Sigmoid colon (tissue), 7 donors: ENCODE results near the gene LUZP2. TPM values are rescaled to one million over a fixed set of nuclear protein-coding genes. Genes with fewer than 3 reads are reported as not detected.

Experiments
- DNase-seq: peaks from one replicate; pipeline ENCODE4 v3.0.0-alpha.2; 2019
- H3K27ac ChIP-seq, 4 donors: fragments of 200-600 bp; sonication (generic); one replicate each; pipeline ENCODE4 v1.5.1; 2016 to 2019; ENCODE audit warnings: mild to moderate bottlenecking in 1 of 4
- H3K27me3 ChIP-seq, 3 donors: fragments of 200-600 bp; sonication (generic); one replicate each; pipeline ENCODE4 v1.5.1; 2019; ENCODE audit warnings: mild to moderate bottlenecking in 1 of 3
- H3K36me3 ChIP-seq, 4 donors: fragments of 200-600 bp; sonication (generic); one replicate each; pipeline ENCODE4 v1.5.1; 2016 to 2019
- H3K4me1 ChIP-seq, 4 donors: fragments of 200-600 bp; sonication (generic); one replicate each; pipeline ENCODE4 v1.5.1; 2017 to 2019
- H3K4me3 ChIP-seq, 4 donors: fragments of 200-600 bp; sonication (generic); one replicate each; pipeline ENCODE4 v1.5.1; 2017 to 2019; ENCODE audit warnings: mild to moderate bottlenecking in 2 of 4, moderate library complexity in 1 of 4
- H3K9me3 ChIP-seq, 4 donors: fragments of 200-600 bp in 3 of 4; sonication (generic) in 3 of 4; one replicate each; pipeline versions ENCODE4 v1.5.1 to v1.6.1; 2013 to 2019
- EP300 ChIP-seq, 4 donors: sonication (generic); formaldehyde crosslinking; IDR thresholded peaks; one replicate each; pipeline ENCODE4 v1.6.1; 2017; ENCODE audit warnings: antibody characterized with exemption in 4 of 4
- POLR2A ChIP-seq, 2 donors: fragments of 450-650 bp; IDR thresholded peaks; one replicate each; pipeline ENCODE4 v1.6.1; 2016; ENCODE audit warnings: antibody characterized with exemption in 2 of 2, mild to moderate bottlenecking in 2 of 2, moderate library complexity in 2 of 2
- POLR2AphosphoS5 ChIP-seq, 4 donors: sonication (generic); formaldehyde crosslinking; IDR thresholded peaks; one replicate each; pipeline ENCODE4 v1.6.1; 2017; ENCODE audit warnings: antibody characterized with exemption in 4 of 4
- WGBS, 2 donors: extraction: QIAGEN DNeasy Blood & Tissue Kit; methylation state at CpG; one replicate each; pipeline ENCODE4 v1.1.7; 2013; 5-methylcytosine and 5-hydroxymethylcytosine counted together
- intact Hi-C: fragments of 100-400 bp; cut with DNase I; formaldehyde crosslinking; loops from one replicate; pipeline ENCODE4 v1.15.1; 2023
- polyA plus RNA-seq, 3 donors: library from polyadenylated mRNA; stranded (reverse); fragments of 200-250 nt; gene quantifications; one replicate each; pipeline ENCODE4 v1.2.3, GENCODE V29; 2013
- total RNA-seq, 4 donors: library from RNA; depleted of rRNA; stranded (reverse); fragments of >200 nt; gene quantifications; one replicate each; pipeline ENCODE4 v1.1.0, GENCODE V29; 2016
- TF ChIP-seq, protein P1 (sequence below), 4 experiments: fragments of 450-650 bp in 3 of 4; fragments of 200-600 bp in 1 of 4; IDR thresholded peaks; one replicate each; pipeline ENCODE4 v1.5.1; 2016 to 2019; ENCODE audit warnings: antibody characterized with exemption in 4 of 4, mild to moderate bottlenecking in 3 of 4, moderate library complexity in 2 of 4
- donor health status: healthy with polysubstance abuse.
- donor health status: Bipolar disorder and iron deficiency.
- donor health status: healthy.

LUZP2 gene
- total and polyA plus RNA-seq, 7 donors: 0.16 to 2.1 (median 0.83) TPM

DNA sequence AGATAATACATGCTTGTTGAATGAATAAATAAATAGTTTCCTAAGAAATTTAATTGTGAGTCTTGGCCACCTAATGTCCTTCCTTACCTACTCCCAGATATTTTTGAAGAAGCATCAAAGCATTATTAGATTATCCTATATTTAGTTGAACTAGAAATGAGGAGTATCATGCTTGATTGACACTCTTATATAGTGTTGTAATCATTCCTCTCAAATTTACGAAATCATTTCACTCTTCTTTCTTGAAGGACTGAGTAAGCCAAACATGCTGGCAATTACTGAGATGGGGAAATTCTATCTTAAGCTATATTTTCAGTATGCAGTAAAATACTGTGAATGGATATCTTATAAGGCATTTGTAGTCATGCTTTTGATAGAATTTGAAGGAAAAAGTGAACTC, 189.0 kb downstream of the LUZP2 start:
- no peak overlapping the region for H3K4me3 ChIP-seq
- H3K9me3 ChIP-seq: no peaks in the 10 kb centered on the region
- intact Hi-C loops: no loop called here
- WGBS, 2 donors: 77 to 88% methylated on average over 1 of the region's 1 CpG
- H3K27me3 ChIP-seq: no peaks in the 10 kb centered on the region
- no peak overlapping the region for H3K27ac ChIP-seq
- DNase-seq: no peak
- no peaks in the 10 kb centered on the region for H3K4me1 ChIP-seq
- TF ChIP-seq EP300 (IDR thresholded peaks at IDR 0.05): no peak
- no peak for TF ChIP-seq POLR2AphosphoS5 (IDR thresholded peaks at IDR 0.05)
- no peak for TF ChIP-seq POLR2A (IDR thresholded peaks at IDR 0.05)
- TF ChIP-seq, protein P1, sequence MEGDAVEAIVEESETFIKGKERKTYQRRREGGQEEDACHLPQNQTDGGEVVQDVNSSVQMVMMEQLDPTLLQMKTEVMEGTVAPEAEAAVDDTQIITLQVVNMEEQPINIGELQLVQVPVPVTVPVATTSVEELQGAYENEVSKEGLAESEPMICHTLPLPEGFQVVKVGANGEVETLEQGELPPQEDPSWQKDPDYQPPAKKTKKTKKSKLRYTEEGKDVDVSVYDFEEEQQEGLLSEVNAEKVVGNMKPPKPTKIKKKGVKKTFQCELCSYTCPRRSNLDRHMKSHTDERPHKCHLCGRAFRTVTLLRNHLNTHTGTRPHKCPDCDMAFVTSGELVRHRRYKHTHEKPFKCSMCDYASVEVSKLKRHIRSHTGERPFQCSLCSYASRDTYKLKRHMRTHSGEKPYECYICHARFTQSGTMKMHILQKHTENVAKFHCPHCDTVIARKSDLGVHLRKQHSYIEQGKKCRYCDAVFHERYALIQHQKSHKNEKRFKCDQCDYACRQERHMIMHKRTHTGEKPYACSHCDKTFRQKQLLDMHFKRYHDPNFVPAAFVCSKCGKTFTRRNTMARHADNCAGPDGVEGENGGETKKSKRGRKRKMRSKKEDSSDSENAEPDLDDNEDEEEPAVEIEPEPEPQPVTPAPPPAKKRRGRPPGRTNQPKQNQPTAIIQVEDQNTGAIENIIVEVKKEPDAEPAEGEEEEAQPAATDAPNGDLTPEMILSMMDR (IDR thresholded peaks at IDR 0.05): no peak
- H3K36me3 ChIP-seq: no peaks in the 10 kb centered on the region

DNA sequence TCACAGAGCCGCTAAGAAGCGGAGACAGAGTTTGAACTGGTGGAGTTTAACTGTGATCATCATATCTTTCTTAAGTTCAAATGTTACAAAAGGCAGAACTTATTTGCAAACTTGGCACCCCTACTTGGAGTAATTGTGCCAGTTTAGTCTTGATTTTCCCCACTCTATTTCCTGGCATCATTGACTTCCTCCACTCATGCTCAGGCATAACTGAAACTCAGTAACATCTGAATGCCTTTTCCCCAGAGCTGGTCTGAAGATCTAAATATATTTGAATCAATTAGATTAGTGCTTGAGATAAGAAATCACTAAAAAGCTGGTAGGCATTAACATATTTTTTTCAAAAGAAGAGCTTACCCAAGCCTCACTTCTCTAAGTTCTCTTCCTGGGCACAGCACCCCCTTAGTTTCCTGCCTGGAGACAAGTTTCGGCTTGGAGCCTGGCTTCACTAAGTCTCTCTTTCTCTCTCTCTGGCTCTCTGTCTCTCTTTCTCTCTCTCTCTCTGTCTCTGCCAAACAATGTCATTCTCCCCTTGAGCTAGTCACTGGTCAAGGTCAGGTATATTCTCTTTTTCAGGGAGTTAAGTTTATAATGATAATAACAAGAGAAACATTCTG, 190.8 kb downstream of the LUZP2 start:
- Histone ChIP-seq H3K27ac (no peak overlapping the region), H3K4me3 (no peak overlapping the region), H3K36me3 (no peaks in the 10 kb centered on the region), H3K4me1 (no peaks in the 10 kb centered on the region), H3K9me3 (no peaks in the 10 kb centered on the region), H3K27me3 (no peaks in the 10 kb centered on the region)
- WGBS, 2 donors: 76 to 88% methylated on average over 3 of the region's 3 CpGs
- DNase-seq: no peak
- TF ChIP-seq POLR2AphosphoS5 (IDR thresholded peaks at IDR 0.05): no peak
- intact Hi-C loops: no loop called here

DNA sequence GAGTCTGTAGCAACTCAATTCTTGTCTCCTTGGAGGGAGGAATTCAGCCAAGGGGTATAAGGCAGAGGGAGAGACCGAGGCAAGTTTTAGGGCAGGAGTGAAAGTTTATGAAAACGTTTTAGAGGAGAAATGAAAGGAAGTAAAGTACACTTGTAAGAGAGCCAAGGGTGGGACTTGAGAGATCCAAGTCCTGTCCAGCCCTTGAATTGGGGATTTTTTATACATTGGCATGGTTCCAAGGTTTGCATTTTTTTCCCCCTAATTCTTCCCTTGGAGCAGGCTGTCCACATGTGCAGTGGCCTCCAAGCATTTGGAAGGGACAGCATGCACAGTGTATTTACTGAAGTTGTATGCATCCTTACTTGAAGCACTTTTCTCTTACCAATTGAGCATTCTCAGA, 192.1 kb downstream of the LUZP2 start:
- no peak for DNase-seq
- Histone ChIP-seq H3K27ac (no peak overlapping the region), H3K36me3 (no peaks in the 10 kb centered on the region), H3K4me3 (no peak overlapping the region), H3K4me1 (no peaks in the 10 kb centered on the region), H3K9me3 (no peaks in the 10 kb centered on the region), H3K27me3 (no peaks in the 10 kb centered on the region)
- WGBS, 2 donors: 33 to 58% methylated on average over 2 of the region's 2 CpGs
- intact Hi-C loops: no loop called here
- TF ChIP-seq, protein P1 (IDR thresholded peaks at IDR 0.05): no peak

DNA sequence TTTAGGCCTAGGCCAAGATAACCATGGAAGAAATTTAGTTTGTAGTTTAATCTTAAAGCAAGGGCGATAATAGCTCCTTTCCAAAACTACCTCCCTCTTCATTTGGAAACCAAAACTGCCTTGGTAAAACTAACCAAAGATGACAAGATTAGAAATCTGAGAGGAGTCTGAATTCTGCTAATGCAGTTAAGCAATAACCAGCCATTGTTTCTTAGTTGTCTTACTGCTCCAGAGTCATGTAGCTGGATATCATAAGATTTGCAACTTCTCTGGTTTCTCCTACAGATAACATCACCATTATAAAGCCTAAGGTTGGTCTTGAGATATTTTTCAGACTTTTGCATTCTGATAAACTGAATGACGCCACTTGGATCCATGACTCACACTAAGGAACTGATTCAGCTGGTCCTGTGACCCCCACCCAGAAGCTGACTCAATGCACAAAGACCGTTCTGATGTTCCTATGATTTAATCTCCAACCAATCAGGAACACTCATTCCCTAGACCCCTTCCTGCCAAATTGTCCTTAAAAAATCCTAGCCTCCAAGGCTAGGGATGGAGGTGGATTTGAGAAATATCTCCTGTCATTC, 200.8 kb downstream of the LUZP2 start:
- no peaks in the 10 kb centered on the region for H3K9me3 ChIP-seq
- TF ChIP-seq POLR2AphosphoS5 (IDR thresholded peaks at IDR 0.05): no peak
- TF ChIP-seq, protein P1 (IDR thresholded peaks at IDR 0.05): no peak
- no peak for TF ChIP-seq EP300 (IDR thresholded peaks at IDR 0.05)
- no peak for TF ChIP-seq POLR2A (IDR thresholded peaks at IDR 0.05)
- DNase-seq: no peak
- WGBS, 2 donors: 89 to 92% methylated on average over 3 of the region's 3 CpGs
- no peaks in the 10 kb centered on the region for H3K27me3 ChIP-seq
- no peak overlapping the region for H3K27ac ChIP-seq
- no peak overlapping the region for H3K4me3 ChIP-seq
- no peaks in the 10 kb centered on the region for H3K4me1 ChIP-seq
- intact Hi-C loops: no loop called here
- H3K36me3 ChIP-seq: no peaks in the 10 kb centered on the region

DNA sequence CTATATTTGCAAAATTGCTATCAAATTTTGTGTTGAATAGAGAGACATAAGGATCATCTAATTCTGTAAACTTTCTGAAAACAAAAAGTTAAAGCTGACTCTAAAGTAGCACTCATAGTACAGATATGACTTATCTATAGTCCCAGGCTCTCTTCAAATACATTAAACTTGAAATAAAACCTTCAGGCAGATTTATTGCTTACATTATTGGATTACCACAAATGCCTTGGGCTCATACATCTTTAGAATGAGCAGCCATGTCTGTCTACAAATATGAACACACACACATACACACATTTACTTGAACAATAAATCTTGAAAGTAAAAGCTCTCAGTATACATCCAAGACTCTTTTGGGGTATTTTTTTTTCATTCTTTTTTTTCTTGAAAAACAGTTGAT, 207.9 kb downstream of the LUZP2 start:
- H3K27ac ChIP-seq: no peak overlapping the region
- DNase-seq: no peak
- H3K4me3 ChIP-seq: no peak overlapping the region
- no peaks in the 10 kb centered on the region for H3K36me3 ChIP-seq
- intact Hi-C loops: no loop called here
- H3K4me1 ChIP-seq: no peaks in the 10 kb centered on the region
- TF ChIP-seq, protein P1 (IDR thresholded peaks at IDR 0.05): no peak
- TF ChIP-seq POLR2AphosphoS5 (IDR thresholded peaks at IDR 0.05) (no peak), POLR2A (IDR thresholded peaks at IDR 0.05) (no peak), EP300 (IDR thresholded peaks at IDR 0.05) (no peak)
- H3K9me3 ChIP-seq: no peaks in the 10 kb centered on the region
- no peaks in the 10 kb centered on the region for H3K27me3 ChIP-seq
